A549 (cell line): ENCODE measurements around the gene REP15.

ENCODE experiments used
- CBX2 ChIP-seq: fragments of 200-600 bp; sonication (generic); IDR thresholded peaks from 2 replicates; pipeline ENCODE4 v1.6.1; 2016; ENCODE audit warnings: low read depth, mild to moderate bottlenecking, borderline replicate concordance
- CTCF ChIP-seq: fragments of >200 bp; sonication (Bioruptor Twin); formaldehyde crosslinking; IDR thresholded peaks from 3 replicates; pipeline ENCODE4 v1.5.1; 2016
- HEYL ChIP-seq: fragments of 250-450 bp; sonication (Bioruptor Pico); IDR thresholded peaks from 2 replicates; pipeline ENCODE4 v1.8.0; 2021; ENCODE audit warnings: mild to moderate bottlenecking, moderate library complexity
- MAX ChIP-seq: IDR thresholded peaks from 2 replicates; pipeline ENCODE4 v1.6.1; 2012
- POLR2A ChIP-seq: IDR thresholded peaks from 2 replicates; pipeline ENCODE4 v1.6.1; 2012; ENCODE audit warnings: mild to moderate bottlenecking, low read length
- REST ChIP-seq: fragments of 200-600 bp; sonication (generic); IDR thresholded peaks from 2 replicates; pipeline ENCODE4 v1.6.1; 2016; ENCODE audit warnings: antibody characterized with exemption, mild to moderate bottlenecking, moderate library complexity

GRCh38 chr12:27695556-27696292 lies 523 bp upstream of the REP15 start:
- TF ChIP-seq CTCF (no peak), HEYL (CRISPR knock-in tag) (no peak), POLR2A (no peak), CBX2 (no peak), MAX (no peak), REST (no peak)
